Esophagus (tissue), 2 donors: ENCODE measurements around the gene TRIM34. TPM values are rescaled to one million over a fixed set of nuclear protein-coding genes. Genes with fewer than 3 reads are reported as not detected.
"Not testable (repeated sequence)": the region's sequence is repeated elsewhere in the genome, so short reads cannot be mapped to it uniquely, and the experiment has no call there.

Source experiments
- H3K27ac ChIP-seq, 2 donors: one replicate each; pipeline ENCODE4 v1.5.1; 2013; ENCODE audit warnings: low read depth in 2 of 2, mild to moderate bottlenecking in 2 of 2, inconsistent platforms in 1 of 2, low read length in 1 of 2, moderate library complexity in 1 of 2
- H3K27me3 ChIP-seq, 2 donors: one replicate each; pipeline ENCODE4 v1.6.1; 2013; ENCODE audit warnings: low read length in 2 of 2, control low read depth in 1 of 2, mild to moderate bottlenecking in 1 of 2; ENCODE audit not compliant: insufficient read depth in 2 of 2, control insufficient read depth in 1 of 2
- H3K36me3 ChIP-seq, 2 donors: one replicate each; pipeline ENCODE4 v1.6.1; 2013; ENCODE audit warnings: low read length in 1 of 2; ENCODE audit not compliant: control insufficient read depth in 2 of 2, insufficient read depth in 2 of 2
- H3K4me1 ChIP-seq, 2 donors: one replicate each; pipeline ENCODE4 v1.6.1; 2013; ENCODE audit warnings: low read length in 1 of 2; ENCODE audit not compliant: control insufficient read depth in 2 of 2, insufficient read depth in 2 of 2
- H3K4me3 ChIP-seq, 2 donors: one replicate each; pipeline ENCODE4 v1.5.1; 2013; ENCODE audit warnings: low read length in 2 of 2, mild to moderate bottlenecking in 2 of 2, low read depth in 1 of 2, moderate library complexity in 1 of 2
- H3K9me3 ChIP-seq, 2 donors: one replicate each; pipeline ENCODE4 v1.6.1; 2013; ENCODE audit warnings: mild to moderate bottlenecking in 2 of 2, low read depth in 1 of 2, low read length in 1 of 2, moderate library complexity in 1 of 2; ENCODE audit not compliant: control insufficient read depth in 2 of 2, insufficient read depth in 1 of 2
- WGBS, 2 donors: extraction: QIAGEN DNeasy Blood & Tissue Kit; methylation state at CpG; one replicate each; pipeline ENCODE4 v1.1.7; 2013; 5-methylcytosine and 5-hydroxymethylcytosine counted together
- polyA plus RNA-seq, 2 donors: library from polyadenylated mRNA; stranded (reverse); fragments of 200-250 nt; gene quantifications; one replicate each; pipeline ENCODE4 v1.2.3, GENCODE V29; 2013
- donor health status: healthy with polysubstance abuse.
- donor health status: Bipolar disorder and iron deficiency.

Gene TRIM34
- polyA plus RNA-seq: 1 to 10 TPM; 2.5 to 2.6 TPM

- H3K27ac ChIP-seq: peak within 1 kb of the TSS; percentile 62 to 69
- no peaks in the 10 kb centered on the region for H3K9me3 ChIP-seq
- H3K27me3 ChIP-seq: no peaks in the 10 kb centered on the region
- H3K36me3 ChIP-seq: no peaks in the 10 kb centered on the region
- H3K4me3 ChIP-seq: peak within 1 kb of the TSS; percentile 48 to 64
- peaks cover 3 to 5% of the 10 kb centered on the region in 2 donors for H3K4me1 ChIP-seq
- WGBS, 2 donors: 13 to 14% methylated on average over 7 of the region's 7 CpGs
These were observed at the start of gene TRIM34 for GRCh38 chr11:5624489-5625279. Gene TRIM34 (plus strand): TSS chr11:5625001. CDS start chr11:5632332, 7,331 bp downstream.

- WGBS, 2 donors: 62 to 73% methylated on average over 4 of the region's 4 CpGs
- Histone ChIP-seq H3K36me3 (no peaks in the 10 kb centered on the region), H3K27me3 (no peaks in the 10 kb centered on the region), H3K27ac (no peak overlapping the region), H3K4me1 (no peaks in the 10 kb centered on the region), H3K9me3 (no peaks in the 10 kb centered on the region), H3K4me3 (no peak overlapping the region)
These were observed 49.6 kb upstream of the TRIM34 start for GRCh38 chr11:5575152-5575551.

GRCh38 chr11:5577101-5577500 is 47.7 kb upstream of the TRIM34 start:
- Histone ChIP-seq H3K4me1 (no peaks in the 10 kb centered on the region), H3K27ac (no peak overlapping the region), H3K27me3 (no peaks in the 10 kb centered on the region), H3K36me3 (no peaks in the 10 kb centered on the region), H3K4me3 (no peak overlapping the region), H3K9me3 (no peaks in the 10 kb centered on the region)

- 94% methylated on average over 8 of the region's 8 CpGs for WGBS, 2 donors
- H3K4me3 ChIP-seq: no peak within 1 kb of the TSS
- no peaks in the 10 kb centered on the region for H3K27me3 ChIP-seq
- no peaks in the 10 kb centered on the region for H3K4me1 ChIP-seq
- H3K27ac ChIP-seq: no peak within 1 kb of the TSS
- H3K36me3 ChIP-seq: no peaks in the 10 kb centered on the region
- no peaks in the 10 kb centered on the region for H3K9me3 ChIP-seq
These were observed 44.2 kb upstream of the TRIM34 start, which contains the start of gene OR52B6 for GRCh38 chr11:5580577-5580976. Gene OR52B6 (plus strand): TSS chr11:5580877. CDS start chr11:5580877, 0 bp downstream.

- Histone ChIP-seq H3K9me3 (no peaks in the 10 kb centered on the region), H3K27me3 (no peaks in the 10 kb centered on the region), H3K4me3 (no peak overlapping the region), H3K27ac (no peak overlapping the region), H3K36me3 (no peaks in the 10 kb centered on the region), H3K4me1 (no peaks in the 10 kb centered on the region)
- WGBS, 2 donors: 78 to 83% methylated on average over 4 of the region's 4 CpGs
These were observed 43.8 kb upstream of the TRIM34 start for GRCh38 chr11:5581014-5581413.

GRCh38 chr11:5584458-5584857 is 40.3 kb upstream of the TRIM34 start:
- not testable (repeated sequence) for H3K4me3 ChIP-seq, H3K9me3 ChIP-seq
- 80 to 91% methylated on average over 5 of the region's 5 CpGs for WGBS, 2 donors

GRCh38 chr11:5589906-5590305 is 34.9 kb upstream of the TRIM34 start:
- not testable (repeated sequence) for H3K4me3 ChIP-seq, H3K27me3 ChIP-seq, H3K36me3 ChIP-seq, H3K4me1 ChIP-seq, H3K27ac ChIP-seq, H3K9me3 ChIP-seq
- WGBS, 2 donors: 94 to 97% methylated on average over 19 to 31 of the region's 31 CpGs

More at GRCh38 chr11:5584458-5584857, 40.3 kb upstream of the TRIM34 start:
- not testable (repeated sequence) for H3K36me3 ChIP-seq, H3K27ac ChIP-seq, H3K27me3 ChIP-seq, H3K4me1 ChIP-seq

GRCh38 chr11:5591613-5592012 is 33.2 kb upstream of the TRIM34 start:
- no peak overlapping the region for H3K27ac ChIP-seq
- 57 to 64% methylated on average over 3 of the region's 3 CpGs for WGBS, 2 donors
- H3K36me3 ChIP-seq: no peaks in the 10 kb centered on the region
- H3K4me3 ChIP-seq: no peak overlapping the region
- no peaks in the 10 kb centered on the region for H3K27me3 ChIP-seq
- no peaks in the 10 kb centered on the region for H3K4me1 ChIP-seq
- no peaks in the 10 kb centered on the region for H3K9me3 ChIP-seq

- Histone ChIP-seq H3K36me3 (no peaks in the 10 kb centered on the region), H3K27ac (no peak overlapping the region), H3K4me3 (no peak overlapping the region), H3K27me3 (no peaks in the 10 kb centered on the region), H3K4me1 (no peaks in the 10 kb centered on the region), H3K9me3 (no peaks in the 10 kb centered on the region)
- 78 to 84% methylated on average over 5 of the region's 5 CpGs for WGBS, 2 donors
These were observed 32.2 kb upstream of the TRIM34 start for GRCh38 chr11:5592615-5593014.

- no peaks in the 10 kb centered on the region for H3K36me3 ChIP-seq
- H3K4me1 ChIP-seq: no peaks in the 10 kb centered on the region
- WGBS, 2 donors: 43 to 59% methylated on average over 1 of the region's 1 CpG
- no peaks in the 10 kb centered on the region for H3K9me3 ChIP-seq
- no peak overlapping the region for H3K27ac ChIP-seq
- H3K27me3 ChIP-seq: no peaks in the 10 kb centered on the region
- no peak overlapping the region for H3K4me3 ChIP-seq
These were observed 31.7 kb upstream of the TRIM34 start for GRCh38 chr11:5593146-5593545.
